NCI-H2227 (cell line): ENCODE measurements around the gene LAMA2.

ENCODE experiments used
- DNase-seq: peaks from one replicate; lab custom pipeline; 2025; ENCODE audit not compliant: unreplicated experiment; lab: John Stamatoyannopoulos, UW

Gene LAMA2

GRCh38 chr6:129501740-129502660 is 619.1 kb downstream of the LAMA2 start:
- peak; percentile 23 for DNase-seq

DNA sequence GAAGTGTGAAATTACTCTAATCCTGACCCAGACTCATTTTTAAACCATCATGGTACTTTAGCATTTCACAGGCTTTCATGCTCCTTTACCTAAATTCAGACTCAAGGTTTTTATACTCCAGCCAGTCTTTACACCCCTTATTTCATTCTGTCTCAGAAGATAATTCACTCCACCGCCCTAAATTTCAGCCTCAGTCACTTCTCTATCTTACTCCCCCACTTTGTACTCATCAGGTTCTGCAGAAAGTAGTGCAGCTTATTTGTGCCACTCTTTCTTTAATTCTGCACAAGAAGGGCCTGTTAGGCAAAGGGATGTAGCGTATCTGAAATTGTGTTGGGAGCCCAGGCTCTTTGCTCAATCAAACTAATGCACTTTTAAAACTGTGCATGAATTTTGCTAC is 621.5 kb downstream of the LAMA2 start:
- DNase-seq = no peak

- DNase-seq = no peak
Measured at GRCh38 chr6:129507059-129507807, 624.3 kb downstream of the LAMA2 start.

- no peak for DNase-seq
Measured at GRCh38 chr6:129507846-129508245, 624.9 kb downstream of the LAMA2 start.

DNA sequence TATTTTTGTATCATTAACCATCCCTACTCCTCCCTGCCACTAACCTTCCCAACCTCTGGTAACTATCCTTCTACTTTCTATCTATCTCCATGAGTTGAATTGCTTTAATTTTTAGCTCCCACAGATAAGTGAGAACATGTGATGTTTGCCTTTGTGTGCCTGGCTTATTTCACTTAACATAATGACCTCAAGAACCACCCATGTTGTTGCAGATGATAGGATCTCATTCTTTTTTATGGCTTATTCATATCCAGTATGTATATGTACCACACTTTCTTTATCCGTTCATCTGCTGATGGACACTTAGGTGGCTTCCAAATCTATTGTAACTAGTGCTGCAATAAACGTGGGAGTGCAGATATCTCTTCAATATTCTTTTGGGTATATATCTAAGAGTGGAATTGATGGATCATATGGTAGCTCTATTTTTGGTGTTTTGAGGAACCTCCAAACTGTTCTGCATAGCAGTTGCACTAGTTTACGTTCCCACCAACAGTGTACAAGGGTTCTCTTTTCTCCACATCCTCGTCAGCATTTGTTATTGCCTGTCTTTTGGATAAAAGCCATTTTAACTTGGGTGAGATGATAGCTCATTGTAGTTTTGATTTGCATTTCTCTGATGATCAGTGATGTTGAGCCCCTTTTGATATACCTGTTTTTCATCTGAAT is 625.7 kb downstream of the LAMA2 start:
- DNase-seq = no peak

DNA sequence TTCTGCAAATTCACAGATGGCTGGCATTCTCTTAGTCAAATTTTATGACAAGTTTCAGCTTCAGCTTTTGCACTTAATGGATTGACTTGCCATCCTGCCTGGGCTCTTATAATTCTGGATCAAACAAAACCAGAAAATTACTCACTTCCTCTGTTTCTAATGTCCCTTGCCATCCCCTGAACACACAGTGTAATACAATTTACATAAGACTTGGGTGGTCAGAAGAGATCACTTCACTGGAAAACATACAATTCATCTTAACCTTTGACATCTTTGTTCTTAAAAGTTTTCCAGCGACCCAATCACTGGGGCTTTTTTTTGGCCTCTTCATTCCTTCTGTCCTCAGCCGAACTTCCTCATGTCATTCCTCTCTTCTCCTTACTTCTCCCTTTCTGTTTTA is 628.0 kb downstream of the LAMA2 start:
- no peak for DNase-seq

DNA sequence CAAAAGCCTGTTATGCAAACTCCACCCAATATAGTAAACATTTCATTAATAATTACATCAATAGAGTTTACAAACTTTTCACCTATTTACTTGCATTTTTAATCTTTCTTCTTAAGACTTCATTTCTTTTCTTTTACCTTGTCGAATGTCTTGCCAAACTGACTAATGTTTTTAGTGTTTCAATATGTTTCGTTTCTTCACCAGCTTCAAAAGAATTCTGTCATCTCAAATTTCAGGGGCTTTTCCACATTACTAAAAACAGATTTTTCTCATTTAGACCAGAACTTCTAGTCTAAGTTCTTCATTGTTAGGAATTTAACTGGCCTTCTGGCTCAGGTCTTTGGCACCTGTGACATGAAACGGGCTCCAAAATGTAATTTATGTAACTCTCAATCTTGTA is 630.5 kb downstream of the LAMA2 start:
- DNase-seq = no peak

GRCh38 chr6:129515004-129515403 is 632.1 kb downstream of the LAMA2 start:
- DNase-seq = no peak

- DNase-seq = no peak
Measured at GRCh38 chr6:129516005-129516404, 633.1 kb downstream of the LAMA2 start.

GRCh38 chr6:129516787-129517186 is 633.8 kb downstream of the LAMA2 start:
- DNase-seq = no peak

DNA sequence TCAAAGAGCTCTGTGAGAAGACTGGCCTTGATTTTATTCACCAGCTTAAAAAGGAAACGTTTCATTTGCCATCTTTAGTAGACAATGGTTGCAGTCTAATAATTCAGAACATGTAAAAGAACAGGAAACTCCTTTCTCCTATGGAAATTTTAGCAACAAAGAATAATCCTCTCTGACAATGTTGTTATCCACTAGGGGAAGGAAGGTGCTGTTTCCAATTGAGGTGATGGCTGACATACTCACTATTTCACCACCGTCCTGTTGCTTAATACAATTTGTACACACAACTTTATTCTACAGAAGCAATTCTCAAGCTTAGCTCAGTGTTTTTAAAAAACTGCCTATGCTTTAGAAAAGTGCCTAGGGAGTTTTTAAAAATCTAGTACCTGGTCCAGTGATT is 634.4 kb downstream of the LAMA2 start:
- no peak for DNase-seq

DNA sequence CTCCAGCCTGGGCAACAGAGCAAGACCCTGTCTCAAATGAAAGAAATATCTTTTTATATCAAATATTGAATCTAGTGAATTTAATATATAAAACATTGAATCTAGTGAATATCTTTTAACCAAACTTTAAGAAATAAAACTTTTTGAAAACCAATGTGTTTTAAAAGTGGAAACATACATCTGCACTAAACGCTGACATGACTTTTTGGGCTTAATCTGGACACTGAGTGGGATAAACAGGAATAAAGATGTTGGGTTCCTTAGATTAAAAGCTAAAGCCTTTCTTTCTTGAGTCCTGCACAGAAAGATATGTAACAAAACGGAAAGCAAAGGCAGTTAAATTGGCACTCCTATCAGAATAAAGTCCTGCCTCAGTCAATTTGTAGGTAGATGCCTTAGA is 636.8 kb downstream of the LAMA2 start:
- DNase-seq = no peak

GRCh38 chr6:129521946-129522345 is 639.0 kb downstream of the LAMA2 start:
- DNase-seq = no peak

DNA sequence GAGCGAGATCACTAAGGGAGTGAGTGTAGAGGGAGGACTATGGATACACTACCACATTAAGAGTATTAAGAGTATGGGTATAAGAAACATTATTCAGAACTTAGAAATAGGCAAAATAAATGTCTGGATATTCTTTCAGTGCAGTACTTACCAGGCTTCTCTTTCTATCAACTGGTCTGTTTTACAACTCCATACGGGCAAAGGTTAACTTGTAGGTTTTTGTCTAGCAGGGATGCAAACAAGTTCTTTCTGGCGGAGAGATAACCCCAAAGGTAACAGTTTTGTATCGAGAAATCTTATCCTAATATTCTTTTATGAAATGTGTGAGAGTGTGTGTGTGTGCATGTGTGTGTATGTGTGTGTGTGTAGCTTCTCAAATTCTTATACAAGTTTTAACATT is 640.9 kb downstream of the LAMA2 start:
- no peak for DNase-seq

GRCh38 chr6:129525055-129525454 is 642.1 kb downstream of the LAMA2 start:
- no peak for DNase-seq

- no peak for DNase-seq
Measured at GRCh38 chr6:129534926-129535325, 652.0 kb downstream of the LAMA2 start.

- no peak for DNase-seq
Measured at GRCh38 chr6:129536271-129536670, 653.3 kb downstream of the LAMA2 start.

DNA sequence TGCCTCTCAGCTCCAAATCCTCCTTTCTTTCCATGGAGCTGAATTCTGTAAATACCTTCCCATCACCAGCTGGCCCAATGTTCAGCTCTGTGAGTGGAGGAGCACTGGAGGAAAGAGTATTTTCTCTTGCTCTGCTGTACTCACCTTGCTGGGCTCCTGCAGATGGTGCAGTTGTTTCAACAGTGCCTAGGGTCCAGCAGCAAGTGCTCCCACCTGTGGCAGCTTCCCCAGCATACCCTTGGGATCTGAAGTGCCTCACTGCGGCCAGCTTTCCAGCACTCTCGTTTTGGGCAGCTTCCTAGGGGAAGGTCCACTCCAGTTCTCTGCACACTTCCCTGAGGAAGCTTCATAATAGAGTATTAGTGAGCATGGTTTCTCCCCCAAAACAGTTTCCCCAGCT is 656.1 kb downstream of the LAMA2 start:
- no peak for DNase-seq

DNA sequence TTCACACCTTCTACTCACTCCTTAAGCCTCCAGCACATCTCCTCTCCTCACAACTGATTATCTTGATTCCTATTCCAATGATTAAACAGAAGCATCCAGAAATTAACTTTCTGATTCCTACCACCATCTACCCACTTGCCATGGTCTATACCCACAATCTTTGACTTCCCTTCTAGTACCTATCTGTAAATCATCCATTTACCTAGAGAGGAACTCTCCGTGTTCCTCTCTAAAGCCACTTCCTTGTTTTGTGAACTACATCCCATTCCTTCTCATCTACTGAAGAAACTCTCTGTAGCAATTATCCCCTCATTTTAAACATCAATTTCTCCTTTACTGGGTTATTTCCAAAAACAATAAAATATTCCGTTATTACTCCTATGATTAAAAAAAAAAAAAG is 659.8 kb downstream of the LAMA2 start:
- no peak for DNase-seq

DNA sequence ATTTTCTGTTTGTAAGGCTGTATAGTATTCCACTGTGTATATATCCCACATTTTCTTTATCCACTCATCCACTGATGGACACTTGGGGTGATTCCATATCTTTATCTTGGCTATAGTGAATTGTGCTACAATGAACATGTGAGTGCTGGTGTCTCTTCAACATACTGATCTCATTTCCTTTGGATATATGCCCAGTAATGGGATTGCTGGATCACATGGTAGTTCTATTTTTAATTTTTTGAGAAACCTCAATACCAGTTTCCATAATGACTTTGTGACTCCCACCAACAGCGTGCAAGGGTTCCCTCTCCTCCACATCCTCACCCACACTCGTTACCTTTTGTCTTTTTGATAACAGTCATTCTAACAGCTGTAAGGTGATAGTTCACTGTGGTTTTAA is 661.0 kb downstream of the LAMA2 start:
- DNase-seq = no peak

GRCh38 chr6:129544892-129545612 is 662.1 kb downstream of the LAMA2 start:
- DNase-seq = no peak
